Putamen (tissue), 1 donor: ENCODE data around the gene GALM.
"Not testable (repeated sequence)": the region's sequence is repeated elsewhere in the genome, so short reads cannot be mapped to it uniquely, and the experiment has no call there.

ENCODE experiments used
- DNase-seq: peaks from one replicate; pipeline ENCODE4 v3.0.0-alpha.2; 2016; ENCODE audit warnings: low spot score

The GALM gene

DNA sequence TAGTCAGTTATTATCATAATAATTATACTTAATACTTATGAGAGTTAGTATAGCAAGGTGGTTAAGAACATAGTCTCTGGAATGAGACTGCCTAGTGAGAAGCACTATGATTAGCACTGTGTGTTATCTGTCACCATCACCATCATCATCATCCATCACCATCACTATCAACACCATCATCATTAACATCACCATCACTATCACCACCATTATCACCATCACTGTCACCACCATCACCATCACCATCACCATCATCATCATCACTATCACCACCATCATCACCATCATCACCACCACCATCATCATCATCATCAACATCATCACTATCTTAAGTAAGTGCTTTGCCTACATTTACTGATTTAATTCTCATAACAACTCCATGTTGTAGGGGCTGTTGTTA lies 45.6 kb downstream of the GALM start:
- DNase-seq, result no peak

DNA sequence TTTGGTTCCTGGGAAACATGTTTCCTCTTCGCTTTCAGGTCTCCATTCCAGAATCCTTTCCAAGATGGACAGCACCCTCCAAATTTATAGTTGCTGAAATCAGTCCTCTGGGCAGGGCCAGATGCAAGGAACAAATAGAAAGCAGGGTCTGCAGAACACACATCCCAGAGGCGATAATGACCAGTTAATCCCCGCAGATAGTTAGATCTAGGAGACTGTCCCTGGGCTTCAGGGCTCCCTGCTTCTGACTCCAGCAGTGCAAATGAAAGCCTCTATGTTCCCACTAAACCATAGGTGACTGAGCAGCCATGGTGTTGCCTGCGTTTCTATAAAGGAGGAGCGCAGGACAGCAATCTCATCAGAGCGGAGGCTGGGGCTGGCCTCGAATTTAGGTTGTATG lies 46.5 kb downstream of the GALM start:
- no peak for DNase-seq

DNA sequence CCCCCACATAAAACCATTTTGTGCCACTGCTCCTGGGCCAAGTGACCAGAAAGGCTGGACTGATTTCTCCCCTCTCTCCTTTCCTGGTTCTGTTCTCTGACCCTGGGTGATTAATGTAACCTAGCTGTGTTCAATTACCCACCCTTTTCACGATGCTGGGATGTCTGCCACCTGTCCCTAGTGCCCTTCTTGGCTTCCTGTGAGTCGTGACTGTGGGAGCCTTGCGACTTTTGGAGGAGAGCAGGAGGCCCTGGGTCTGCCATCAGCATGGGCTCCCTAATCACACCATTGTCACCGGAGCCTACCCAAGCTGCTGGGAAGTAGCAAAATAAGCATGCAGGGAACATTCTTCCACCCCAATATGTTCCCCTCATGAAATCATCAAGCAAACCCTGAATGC lies 47.0 kb downstream of the GALM start:
- DNase-seq, result no peak

DNA sequence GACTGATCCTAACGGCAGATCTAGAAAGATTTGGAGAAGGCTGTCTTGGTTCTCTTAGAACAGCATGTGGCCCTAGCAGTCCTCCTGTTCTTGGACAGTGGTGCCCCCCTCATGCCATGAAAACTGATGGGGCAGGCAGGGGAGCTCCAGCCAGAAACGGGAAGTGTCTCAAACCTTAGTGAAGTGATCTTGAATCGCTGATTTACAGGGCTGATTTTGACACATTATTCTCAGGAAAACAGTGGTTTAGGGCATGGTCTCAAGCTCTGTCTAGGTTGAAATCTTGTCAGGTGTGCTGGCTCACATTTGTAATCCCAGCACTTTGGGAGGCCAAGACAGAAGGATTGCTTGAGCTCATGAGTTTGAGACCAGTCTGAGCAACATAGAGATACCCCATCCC lies 47.4 kb downstream of the GALM start:
- no peak for DNase-seq

DNA sequence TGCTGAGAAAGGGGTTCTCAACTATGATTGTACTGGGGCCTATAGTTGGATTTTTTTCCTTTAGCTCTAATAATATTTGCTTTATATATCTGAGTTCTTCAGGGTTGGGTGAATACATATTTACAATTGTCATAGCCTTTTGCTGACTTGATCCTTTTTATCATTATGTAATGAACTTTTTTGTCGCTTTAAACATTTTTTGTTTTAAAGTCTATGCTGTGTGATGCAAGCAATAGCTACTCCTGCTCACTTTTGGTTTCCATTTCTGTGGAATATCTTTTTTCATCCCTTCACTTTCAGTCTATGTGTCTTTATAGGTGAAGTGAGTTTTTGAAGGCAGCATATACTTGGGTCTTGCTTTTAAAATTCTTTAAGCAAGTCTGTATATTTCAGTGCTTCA lies 49.0 kb downstream of the GALM start:
- DNase-seq, result not testable (repeated sequence)

DNA sequence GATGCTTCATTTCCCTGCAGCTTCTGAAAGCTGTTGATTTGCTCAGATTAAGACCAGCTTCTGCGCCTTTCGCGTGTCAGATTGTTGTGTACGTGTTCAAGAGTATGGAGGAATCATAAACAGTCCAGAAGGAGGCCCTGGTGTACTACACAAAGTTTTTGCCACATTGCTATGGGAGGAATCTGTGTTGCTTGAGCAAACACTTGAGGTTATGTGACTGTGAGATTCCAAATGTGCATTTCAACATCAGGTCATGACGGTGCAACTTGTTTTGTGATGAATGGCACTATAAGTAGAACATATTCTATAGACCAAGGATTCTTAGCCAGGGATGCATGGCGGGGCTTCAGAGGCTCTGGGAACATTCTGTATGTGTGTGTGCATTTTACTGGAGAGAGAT lies 50.3 kb downstream of the GALM start:
- no peak for DNase-seq

DNA sequence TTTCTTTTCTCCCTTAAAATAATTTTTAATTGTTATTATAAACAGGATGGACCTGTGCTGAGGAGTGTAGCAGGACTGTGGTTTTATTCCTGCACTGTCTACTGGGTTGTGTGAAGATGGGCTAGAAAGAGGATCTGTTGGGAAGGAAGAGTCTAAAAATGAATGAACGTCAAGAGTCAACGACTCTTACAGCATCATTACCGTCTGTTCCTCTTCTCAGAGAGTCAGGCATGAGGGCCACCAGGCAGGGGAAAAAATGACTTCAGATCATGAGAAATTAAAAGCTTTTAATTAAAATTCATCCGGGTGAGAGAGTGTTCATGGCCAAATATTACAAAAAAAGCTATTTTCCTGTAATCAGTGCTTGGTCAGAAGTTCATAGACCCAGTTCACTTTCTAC lies 52.7 kb downstream of the GALM start:
- DNase-seq, result no peak

DNA sequence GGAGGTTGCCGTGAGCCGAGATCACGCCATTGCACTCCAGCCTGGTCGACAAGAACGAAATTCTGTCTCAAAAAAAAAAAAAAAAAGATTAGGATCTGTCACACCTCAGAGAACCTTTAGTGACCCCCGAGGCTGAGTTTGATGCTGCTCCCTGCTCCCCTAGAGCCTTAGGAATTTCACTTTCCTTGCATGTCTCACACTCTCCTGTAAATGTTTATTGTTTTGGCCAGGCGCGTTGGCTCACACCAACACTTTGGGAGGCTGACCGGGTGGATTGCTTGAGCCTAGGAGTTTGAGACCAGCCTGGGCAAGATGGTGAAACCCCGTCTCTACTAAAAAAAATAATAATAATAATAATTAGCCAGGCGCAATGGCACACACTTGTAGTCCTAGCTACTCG lies 53.8 kb downstream of the GALM start:
- no peak for DNase-seq

DNA sequence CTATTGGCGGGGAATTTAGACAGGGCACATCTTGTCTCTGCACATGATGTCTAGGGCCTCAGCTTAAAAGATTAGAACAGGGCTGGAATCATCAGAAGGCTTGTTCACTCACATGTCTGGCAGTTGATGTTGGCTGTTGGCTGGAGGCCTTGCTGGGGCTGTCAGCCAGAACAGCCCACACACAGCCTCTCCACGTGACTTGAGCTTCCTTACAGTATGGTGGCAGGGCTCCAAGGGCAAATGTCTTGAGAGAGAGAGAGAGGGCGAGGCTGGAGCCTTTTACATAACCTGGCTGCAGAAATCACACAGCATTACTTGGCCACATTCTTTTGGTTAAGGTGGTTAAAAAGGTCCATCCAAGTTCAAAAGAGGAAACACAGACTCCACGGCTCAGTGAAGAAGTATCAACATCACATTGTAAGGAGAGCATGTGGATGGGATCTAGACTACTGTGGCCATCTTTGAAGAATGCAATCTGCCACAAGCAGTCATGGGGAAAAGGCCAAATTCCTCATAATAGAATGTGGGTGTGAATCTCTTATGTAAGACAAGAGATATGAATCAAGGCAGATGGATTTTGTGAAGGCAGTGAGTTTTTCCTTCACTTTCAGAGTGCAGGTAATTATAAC lies 54.8 kb downstream of the GALM start:
- DNase-seq, result peak; percentile 72

DNA sequence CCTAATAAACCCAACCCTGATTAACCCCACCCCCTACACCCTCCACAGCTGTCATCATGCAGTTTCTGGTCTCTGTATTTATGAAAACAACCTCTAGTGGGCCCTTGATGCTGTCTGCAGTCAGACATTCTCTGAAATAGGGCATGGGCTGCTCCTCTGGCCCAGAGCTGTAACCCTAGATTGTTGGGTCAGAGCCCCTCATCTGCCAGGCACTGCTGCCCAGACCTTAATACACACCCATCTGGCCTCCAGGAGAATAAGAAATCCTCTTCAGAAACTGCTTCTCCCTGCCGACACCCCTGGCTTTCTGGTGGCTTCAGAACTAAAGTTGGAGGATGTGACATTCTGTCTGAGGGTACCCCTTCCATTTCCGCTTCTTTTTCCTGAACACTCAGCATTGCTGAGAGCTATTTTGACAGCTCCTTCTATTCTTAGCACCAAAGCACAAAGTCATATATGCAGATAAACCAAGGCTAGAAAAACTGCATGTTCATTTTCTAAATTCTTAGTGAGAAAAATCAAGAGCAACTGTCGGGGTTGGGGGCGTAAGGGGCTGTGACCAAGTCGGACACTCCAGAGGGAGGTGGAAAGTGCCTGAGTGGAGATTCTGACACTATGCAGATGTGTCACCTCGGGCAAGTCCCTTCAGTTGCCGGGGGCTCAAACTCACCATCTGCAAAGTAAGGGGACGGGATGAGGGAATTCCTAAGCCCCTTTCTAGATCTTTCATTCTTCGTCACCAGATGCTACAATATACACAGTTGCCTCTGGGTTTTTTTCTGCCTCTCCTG lies 56.6 kb downstream of the GALM start:
- peak; percentile 19 for DNase-seq

DNA sequence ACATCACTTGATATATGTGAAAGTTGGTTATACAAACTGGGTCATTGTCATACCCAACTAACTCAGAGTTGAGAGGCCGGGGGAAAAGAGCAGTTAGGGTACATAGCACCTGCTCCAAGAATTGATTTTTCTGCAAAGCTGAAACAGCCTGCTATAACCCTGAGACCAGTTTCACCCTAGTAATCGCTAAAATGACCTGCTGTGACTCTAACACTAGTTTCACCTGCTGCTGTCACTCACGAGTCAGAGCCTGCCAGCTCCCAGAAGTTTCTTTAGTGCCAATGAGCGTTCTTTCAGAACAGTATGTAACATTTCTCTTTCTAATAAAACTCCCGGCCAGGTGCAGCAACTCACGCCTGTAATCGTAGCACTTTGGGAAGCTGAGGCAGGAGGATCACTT lies 57.3 kb downstream of the GALM start:
- DNase-seq, result no peak

DNA sequence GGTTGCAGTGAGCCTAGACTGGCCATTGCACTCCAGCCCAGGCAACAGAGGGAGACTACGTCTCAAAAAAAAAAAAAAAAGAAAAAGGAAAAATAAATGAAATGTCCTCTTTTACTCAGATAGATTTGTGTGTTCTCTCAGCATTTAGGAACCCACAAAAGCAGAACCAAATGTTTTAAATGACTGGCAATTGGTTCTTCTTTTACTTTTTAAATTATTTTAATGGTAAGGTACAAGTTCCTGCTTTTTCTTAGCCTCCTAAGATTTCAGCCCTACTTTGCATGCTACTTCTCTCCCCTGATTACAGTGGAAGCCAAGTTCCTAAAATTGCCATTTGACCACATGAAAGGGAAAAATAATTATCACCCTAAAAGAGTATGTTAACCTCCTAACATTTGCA lies 61.7 kb downstream of the GALM start:
- no peak for DNase-seq

DNA sequence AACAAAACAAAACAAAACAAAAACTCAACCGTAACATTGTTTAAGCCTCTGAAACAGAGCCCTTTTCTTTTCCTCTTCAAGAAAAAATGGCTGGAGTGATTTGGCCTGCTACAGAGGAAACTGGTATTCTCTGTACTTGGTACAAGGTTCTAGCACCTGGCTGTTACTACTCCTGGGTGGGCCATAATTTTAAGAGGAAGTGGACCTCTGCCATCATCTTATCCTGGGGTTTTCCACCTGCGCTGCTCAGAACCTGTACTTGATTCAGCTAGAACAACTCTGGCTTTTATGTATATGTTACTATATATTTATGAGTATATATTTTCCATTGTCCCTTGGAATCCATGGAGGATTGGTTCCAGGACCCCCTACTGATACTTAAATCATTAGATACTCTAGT lies 62.8 kb downstream of the GALM start:
- DNase-seq, result no peak

DNA sequence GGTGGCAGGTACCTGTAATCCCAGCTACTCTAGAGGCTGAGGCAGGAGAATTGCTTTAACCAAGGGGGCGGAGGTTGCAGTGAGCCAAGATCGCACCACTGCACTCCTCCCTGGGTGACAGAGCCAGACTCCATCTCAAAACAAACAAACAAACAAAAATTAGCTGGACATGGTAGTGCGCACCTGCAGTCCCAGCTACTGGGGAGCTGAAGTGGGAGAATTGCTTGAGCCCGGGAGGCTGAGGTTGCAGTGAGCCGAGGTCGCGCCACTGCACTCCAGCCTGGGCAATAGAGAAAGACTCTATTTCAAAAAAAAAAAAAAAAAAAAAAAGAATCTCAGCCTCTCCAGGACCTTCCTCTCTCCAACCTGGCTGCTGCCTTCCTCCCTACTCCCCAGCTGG lies 65.2 kb downstream of the GALM start:
- no peak for DNase-seq

DNA sequence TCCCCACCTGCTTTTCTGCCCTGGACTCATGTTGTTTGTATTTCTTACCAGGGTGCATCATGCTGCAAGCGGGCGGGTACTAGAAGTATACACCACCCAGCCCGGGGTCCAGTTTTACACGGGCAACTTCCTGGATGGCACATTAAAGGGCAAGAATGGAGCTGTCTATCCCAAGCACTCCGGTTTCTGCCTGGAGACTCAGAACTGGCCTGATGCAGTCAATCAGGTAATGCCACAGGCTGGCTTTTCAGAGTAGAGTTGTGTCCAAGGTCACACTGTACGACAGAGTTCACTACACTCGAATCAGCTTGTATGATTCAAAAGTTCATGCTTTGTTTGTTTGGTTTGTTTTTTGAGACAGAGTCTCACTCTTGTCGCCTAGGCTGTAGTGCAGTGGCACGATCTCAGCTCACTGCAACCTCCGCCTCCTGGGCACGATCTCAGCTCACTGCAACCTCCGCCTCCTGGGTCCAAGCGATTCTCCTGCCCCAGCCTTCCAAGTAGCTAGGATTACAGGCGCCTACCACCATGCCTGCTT lies 65.8 kb downstream of the GALM start:
- no peak for DNase-seq

DNA sequence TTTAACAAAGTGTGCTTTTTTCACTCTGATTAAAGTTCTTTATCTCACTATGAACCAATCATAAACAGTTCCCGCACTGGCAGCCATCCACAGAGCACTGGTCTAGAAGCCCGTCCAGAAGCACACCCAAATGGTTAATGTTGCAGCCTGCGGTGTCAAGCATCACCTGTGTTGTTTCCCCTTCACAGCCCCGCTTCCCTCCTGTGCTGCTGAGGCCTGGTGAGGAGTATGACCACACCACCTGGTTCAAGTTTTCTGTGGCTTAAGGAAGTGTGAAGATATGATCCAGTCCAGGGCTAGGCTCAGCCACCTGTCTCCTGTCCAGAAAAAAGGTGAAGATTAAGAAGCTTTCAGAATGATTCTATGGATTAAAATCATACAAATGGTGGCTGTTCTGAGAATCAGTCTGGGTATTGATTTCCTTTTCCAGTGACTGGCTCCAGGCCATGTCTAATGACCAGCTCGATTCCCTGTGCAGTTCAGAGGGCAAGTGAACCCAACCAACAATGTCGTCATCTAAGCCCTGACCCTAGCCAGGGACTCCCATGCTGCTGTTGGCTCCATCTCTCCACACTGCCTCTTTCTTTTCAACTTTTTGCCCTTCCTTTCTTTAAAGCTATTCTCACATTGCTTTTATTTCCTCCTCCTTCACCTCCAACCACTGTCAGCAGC lies 67.5 kb downstream of the GALM start:
- DNase-seq, result no peak

DNA sequence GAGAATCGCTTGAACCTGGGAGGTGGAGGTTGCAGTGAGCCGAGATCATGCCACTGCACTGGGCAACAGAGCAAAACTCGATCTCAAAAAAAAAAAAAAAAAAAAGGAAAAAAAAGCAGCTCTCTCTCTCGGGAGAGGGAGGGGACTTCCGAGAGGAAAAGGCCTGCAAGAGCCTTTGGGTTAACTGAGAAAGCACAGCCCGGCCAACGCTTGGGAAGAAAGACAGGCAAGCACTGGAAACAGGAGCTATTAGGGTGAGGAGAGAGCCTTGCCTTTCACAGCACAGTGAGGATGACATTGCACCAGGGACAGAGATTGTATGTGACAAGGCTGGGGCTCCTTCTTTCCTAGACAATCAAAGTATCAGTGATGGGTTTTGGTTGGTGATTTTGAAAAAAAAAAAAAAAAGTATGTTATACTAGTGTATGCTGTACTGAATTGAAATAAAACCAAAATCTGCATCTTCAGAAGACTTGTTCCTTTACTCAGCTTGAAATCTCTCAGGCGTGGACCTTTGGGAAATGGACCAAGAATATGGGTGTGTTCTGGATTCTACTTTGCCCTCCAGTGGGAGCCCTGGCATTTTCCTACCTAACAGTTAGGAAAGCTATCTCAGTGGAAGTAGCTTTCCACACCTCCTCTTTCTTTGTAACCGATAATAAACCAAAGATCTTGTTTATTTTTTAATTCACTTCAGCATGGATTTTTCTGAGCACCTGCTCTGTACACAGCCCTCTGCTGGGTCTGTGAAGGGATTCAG lies 68.6 kb downstream of the GALM start:
- DNase-seq, result no peak

DNA sequence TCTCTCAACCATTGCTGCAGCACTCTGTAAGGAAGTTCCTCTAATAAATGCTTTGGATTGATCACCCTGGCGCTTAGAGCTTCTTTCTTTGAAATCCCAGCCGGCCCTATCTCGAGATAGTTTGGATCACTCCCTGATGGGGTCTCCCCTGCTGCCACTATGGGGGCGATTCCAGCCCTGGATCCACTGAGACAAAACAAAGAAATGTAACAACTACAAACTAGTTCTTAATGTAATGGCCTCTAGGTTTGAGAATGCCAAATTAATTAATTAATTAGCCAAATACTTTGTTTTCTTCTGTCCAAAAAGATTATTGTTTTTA lies 70.0 kb downstream of the GALM start:
- no peak for DNase-seq

DNA sequence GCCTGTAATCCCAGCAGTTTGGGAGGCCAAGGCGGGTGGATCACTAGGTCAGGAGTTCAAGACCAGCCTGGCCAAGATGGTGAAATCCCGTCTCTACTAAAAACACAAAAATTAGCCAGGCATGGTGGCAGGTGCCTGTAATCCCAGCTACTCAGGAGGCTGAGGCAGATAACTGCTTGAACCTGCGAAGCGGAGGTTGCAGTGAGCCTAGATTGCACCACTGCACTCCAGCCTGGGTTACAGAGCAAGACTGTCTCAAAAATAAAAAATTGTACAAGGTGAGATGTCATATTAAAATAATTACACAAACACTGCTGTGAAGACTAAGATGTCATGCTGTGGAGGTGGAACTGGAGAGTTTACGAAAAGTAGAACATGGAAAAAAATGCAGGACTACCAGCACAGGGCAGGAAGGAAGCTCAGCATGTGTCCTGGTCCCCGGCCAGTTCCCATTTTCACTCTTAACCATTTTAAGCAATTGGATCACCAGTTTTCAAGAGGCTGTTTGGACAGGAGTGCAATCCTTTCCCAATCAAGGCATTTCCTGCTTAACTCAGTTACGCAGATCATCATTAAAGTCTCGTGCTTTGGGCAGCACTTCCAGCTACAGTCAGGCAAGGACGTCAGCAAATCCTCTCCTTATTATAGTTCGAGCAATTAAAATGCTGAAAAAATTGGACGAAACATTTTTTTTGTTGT lies 71.2 kb downstream of the GALM start:
- peak; percentile 39 for DNase-seq

DNA sequence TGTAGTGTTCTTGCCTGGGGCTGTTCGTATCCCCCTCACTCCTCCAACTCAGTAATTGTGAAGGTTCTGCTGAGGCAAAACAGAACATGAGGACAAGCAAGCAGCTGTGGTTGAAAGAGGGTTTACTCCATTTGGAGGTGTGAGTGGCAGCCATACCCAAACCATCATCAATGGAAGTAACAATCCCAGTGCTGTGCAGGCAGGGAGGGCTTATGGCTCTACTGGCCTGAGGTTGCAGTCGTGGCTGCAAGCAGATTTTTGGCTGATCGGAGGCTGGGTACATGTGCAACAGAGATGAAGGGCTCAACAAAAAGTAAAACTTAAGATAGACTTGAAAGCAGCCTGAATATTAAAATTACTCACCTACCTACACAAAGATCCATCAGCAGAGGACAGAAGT lies 72.0 kb downstream of the GALM start:
- no peak for DNase-seq

DNA sequence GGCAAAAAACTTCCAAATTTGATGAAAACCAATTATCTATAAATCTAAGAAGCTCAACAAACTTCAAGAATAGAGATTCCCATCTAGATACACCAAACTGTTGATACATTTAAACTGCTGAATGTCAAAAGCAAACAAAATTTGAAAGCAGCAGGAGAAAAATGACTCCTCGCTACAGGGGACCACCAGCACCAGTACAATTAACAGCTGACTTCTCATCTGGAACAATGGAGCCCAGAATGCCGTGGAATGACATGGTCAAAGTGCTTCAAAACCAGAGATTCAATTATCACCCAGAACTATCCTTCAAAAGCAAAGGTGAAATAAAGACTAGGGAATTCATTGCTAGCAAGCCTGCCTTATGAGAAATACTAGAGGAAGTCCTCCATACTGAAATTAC lies 73.6 kb downstream of the GALM start:
- no peak for DNase-seq
